IMR-90 (cell line): ENCODE data around the gene SHC2. TPM values are rescaled to one million over a fixed set of nuclear protein-coding genes. Genes with fewer than 3 reads are reported as not detected.

Experiments
- ATAC-seq: fragments of 200-7000 bp; cut with Tn5 transposase; 2 replicates; pipeline ENCODE4 v1.9.1; 2020; ENCODE audit warnings: low read depth, mild to moderate bottlenecking, moderate library complexity
- BruUV-seq: library from RNA; stranded (reverse); fragments of 400-500 nt; replicated peaks from 2 replicates; lab custom pipeline; 2021; lab: Mats Ljungman, UMichigan
- CTCF ChIA-PET: fragments of 300-600 bp; formaldehyde crosslinking; extraction: SDS; loops from one replicate; lab custom pipeline; 2021; ENCODE audit warnings: antibody characterized with exemption; lab: Yijun Ruan, JAX
- POLR2A ChIA-PET: fragments of 300-600 bp; sonication (Branson Sonifier 250); formaldehyde crosslinking; loops from one replicate; lab custom pipeline; 2022; ENCODE audit warnings: antibody characterized with exemption; ENCODE audit not compliant: unreplicated experiment; lab: Charles Lee
- DNase-seq: peaks from one replicate; pipeline ENCODE4 v3.0.0; 2013
- H2AFZ ChIP-seq: replicated peaks from 2 replicates; pipeline ENCODE3; 2013; ENCODE audit warnings: low read length, mild to moderate bottlenecking; ENCODE audit not compliant: poor library complexity
- H2AK5ac ChIP-seq: 2 replicates; pipeline ENCODE4 v1.6.1; 2013; ENCODE audit warnings: low read depth, low read length, inconsistent platforms
- H2AK9ac ChIP-seq: replicated peaks from 2 replicates; pipeline ENCODE3; 2013; ENCODE audit warnings: mild to moderate bottlenecking, low read depth, low read length, moderate library complexity; ENCODE audit not compliant: poor library complexity
- H2BK120ac ChIP-seq: 2 replicates; pipeline ENCODE4 v1.6.1; 2013; ENCODE audit warnings: low read depth, low read length, inconsistent platforms
- H2BK15ac ChIP-seq: 3 replicates; pipeline ENCODE4 v1.6.1; 2013; ENCODE audit warnings: low read depth, low read length, inconsistent platforms
- H2BK20ac ChIP-seq: 2 replicates; pipeline ENCODE4 v1.6.1; 2013; ENCODE audit warnings: low read depth, mild to moderate bottlenecking, inconsistent platforms, low read length, moderate library complexity
- H2BK5ac ChIP-seq: 2 replicates; pipeline ENCODE4 v1.6.1; 2013; ENCODE audit warnings: mild to moderate bottlenecking, low read depth, low read length, inconsistent platforms; ENCODE audit not compliant: poor library complexity, severe bottlenecking
- H3K14ac ChIP-seq: replicated peaks from 2 replicates; pipeline ENCODE4 v1.6.1; 2013; ENCODE audit warnings: low read depth, low read length, inconsistent platforms
- H3K18ac ChIP-seq: 2 replicates; pipeline ENCODE4 v1.6.1; 2013; ENCODE audit warnings: low read depth, low read length, control low read depth
- H3K23ac ChIP-seq: 2 replicates; pipeline ENCODE4 v1.6.1; 2013; ENCODE audit warnings: low read depth, low read length, inconsistent platforms
- H3K27ac ChIP-seq: 2 replicates; pipeline ENCODE4 v1.5.1; 2013; ENCODE audit warnings: mild to moderate bottlenecking, control low read depth, low read length; ENCODE audit not compliant: insufficient read depth
- H3K27me3 ChIP-seq: 2 replicates; pipeline ENCODE4 v1.6.1; 2013; ENCODE audit warnings: low read length; ENCODE audit not compliant: control insufficient read depth, insufficient read depth
- H3K36me3 ChIP-seq: 2 replicates; pipeline ENCODE4 v1.6.1; 2013; ENCODE audit warnings: low read length, mixed read lengths; ENCODE audit not compliant: control insufficient read depth, insufficient read depth
- H3K4ac ChIP-seq: 2 replicates; pipeline ENCODE4 v1.6.1; 2013; ENCODE audit warnings: low read depth, low read length, inconsistent platforms
- H3K4me1 ChIP-seq: 2 replicates; pipeline ENCODE4 v1.6.1; 2013; ENCODE audit warnings: low read length, mixed read lengths; ENCODE audit not compliant: control insufficient read depth, insufficient read depth
- H3K4me2 ChIP-seq: 2 replicates; pipeline ENCODE4 v1.6.1; 2013; ENCODE audit warnings: low read depth, mild to moderate bottlenecking, control low read depth, low read length, moderate library complexity
- H3K4me3 ChIP-seq: 2 replicates; pipeline ENCODE4 v1.5.1; 2013; ENCODE audit warnings: low read depth, mild to moderate bottlenecking, control low read depth, low read length, moderate library complexity; ENCODE audit not compliant: insufficient read depth
- H3K56ac ChIP-seq: 2 replicates; pipeline ENCODE4 v1.6.1; 2013; ENCODE audit warnings: low read length, inconsistent platforms; ENCODE audit not compliant: insufficient read depth; ENCODE audit errors: extremely low read depth
- H3K79me1 ChIP-seq, 2 experiments: 2 replicates each; pipeline ENCODE4 v1.6.1; 2013; ENCODE audit warnings: low read length in 2 of 2, inconsistent platforms in 1 of 2, low read depth in 1 of 2
- H3K9ac ChIP-seq: 2 replicates; pipeline ENCODE4 v1.6.1; 2013; ENCODE audit warnings: low read depth, low read length, control low read depth
- H3K9me1 ChIP-seq: 2 replicates; pipeline ENCODE4 v1.6.1; 2013; ENCODE audit warnings: low read length, inconsistent platforms; ENCODE audit not compliant: insufficient read depth
- H3K9me3 ChIP-seq: 2 replicates; pipeline ENCODE4 v1.6.1; 2013; ENCODE audit warnings: low read length; ENCODE audit not compliant: control insufficient read depth, insufficient read depth
- H4K20me1 ChIP-seq: 2 replicates; pipeline ENCODE4 v1.6.1; 2013; ENCODE audit warnings: low read length, inconsistent platforms; ENCODE audit not compliant: insufficient read depth
- H4K5ac ChIP-seq: 2 replicates; pipeline ENCODE4 v1.6.1; 2013; ENCODE audit warnings: mild to moderate bottlenecking, low read depth, low read length, control low read depth
- H4K8ac ChIP-seq, 2 experiments: 2 replicates each; pipeline ENCODE4 v1.6.1; 2013; ENCODE audit warnings: low read depth in 2 of 2, low read length in 2 of 2, control low read depth in 1 of 2, inconsistent platforms in 1 of 2
- H4K91ac ChIP-seq: 2 replicates; pipeline ENCODE4 v1.6.1; 2013; ENCODE audit warnings: low read depth, low read length, inconsistent platforms; ENCODE audit not compliant: insufficient read depth
- MAFK ChIP-seq: IDR thresholded peaks from 2 replicates; pipeline ENCODE4 v1.6.1; 2012; ENCODE audit warnings: low read depth, low read length, improper control_type of control experiment
- MXI1 ChIP-seq: IDR thresholded peaks from 2 replicates; pipeline ENCODE4 v1.6.1; 2012; ENCODE audit warnings: low read depth, mild to moderate bottlenecking, low read length, moderate library complexity, borderline replicate concordance
- RAD21 ChIP-seq: IDR thresholded peaks from 2 replicates; pipeline ENCODE4 v1.6.1; 2012; ENCODE audit warnings: low read length, improper control_type of control experiment
- USF2 ChIP-seq: fragments of 150-350 bp; IDR thresholded peaks from 2 replicates; pipeline ENCODE4 v1.6.1; 2017; ENCODE audit warnings: mild to moderate bottlenecking, antibody characterized with exemption, low read length, low read depth
- WGBS, 2 experiments: methylation state at CpG; one replicate each; pipeline versions ENCODE4 v1.1.5 to v1.1.7; 2013; ENCODE audit warnings: missing lambda C conversion rate in 2 of 2; ENCODE audit not compliant: insufficient read length in 1 of 2; ENCODE audit errors: extremely low coverage in 2 of 2; 5-methylcytosine and 5-hydroxymethylcytosine counted together
- dilution Hi-C: fragments of 300-500 bp; cut with HindIII; formaldehyde crosslinking; loops from one replicate; pipeline ENCODE4 v1.14.3; 2018; ENCODE audit warnings: low sequenced_read_pairs; ENCODE audit not compliant: unreplicated experiment
- in situ Hi-C: fragments of 300-500 bp; cut with MboI; formaldehyde crosslinking; loops from 3 replicates; pipeline ENCODE4 v1.14.3; 2019; ENCODE audit warnings: low sequenced_read_pairs, inconsistent platforms, mixed read lengths
- intact Hi-C: fragments of 100-400 bp; cut with micrococcal nuclease; formaldehyde crosslinking; loops from 2 replicates; pipeline ENCODE4 v1.10.0; 2022
- polyA plus RNA-seq, 3 experiments: library from polyadenylated mRNA; depleted of rRNA; stranded (reverse); fragments of >200 nt; gene quantifications; 2 replicates each; pipeline ENCODE4 v1.2.3, GENCODE V29; 2012; ENCODE audit warnings: low replicate concordance in 1 of 3
- total RNA-seq: library from RNA; depleted of rRNA; stranded (reverse); fragments of >200 nt; gene quantifications from 2 replicates; pipeline ENCODE4 v1.2.3, GENCODE V29; 2012

SHC2 gene
- total and polyA plus RNA-seq, 2 of the 4 experiments (the other 2 are of a cell fraction), result 0.68 TPM; not detected in 1

GRCh38 chr19:368630-369024, 92.2 kb downstream of the SHC2 start:
- no peak for DNase-seq
- peaks cover 1% of the 10 kb centered on the region; the same call in 1 of the 2 replicates for H3K4me1 ChIP-seq
- H3K4me2 ChIP-seq, result no peak overlapping the region
- H4K8ac ChIP-seq, result no peak overlapping the region
- in situ Hi-C loops (no loop called here), dilution Hi-C loops (no loop called here), intact Hi-C loops (no loop called here)
- H3K27me3 ChIP-seq, result peaks cover 51% of the 10 kb centered on the region
- no peak overlapping the region for H3K9ac ChIP-seq
- H3K4me3 ChIP-seq, result no peak overlapping the region
- peaks cover 8% of the 10 kb centered on the region for H3K9me3 ChIP-seq
- BruUV-seq, result no TSS peak
- H3K23ac ChIP-seq, result no peak overlapping the region
- ATAC-seq, result no peak
- H2AFZ ChIP-seq, result no peak overlapping the region
- no peak overlapping the region for H2AK9ac ChIP-seq
- H3K14ac ChIP-seq, result no peak overlapping the region
- no peak overlapping the region for H3K4ac ChIP-seq
- no peaks in the 10 kb centered on the region for H4K20me1 ChIP-seq
- no peak overlapping the region for H2BK5ac ChIP-seq
- ChIA-PET CTCF (no interaction called here), POLR2A (no interaction called here)
- H4K5ac ChIP-seq, result no peak overlapping the region
- WGBS, 2 experiments, result 33% methylated on average over 1 of the region's 7 CpGs; no CpG with 5 or more reads in 1 of the 2 experiments
- H4K91ac ChIP-seq, result no peak overlapping the region
- H3K27ac ChIP-seq, result no peak overlapping the region
- no peak overlapping the region for H2AK5ac ChIP-seq
- no peak overlapping the region for H2BK20ac ChIP-seq
- TF ChIP-seq RAD21 (no peak), MAFK (no peak), MXI1 (no peak), USF2 (no peak)
- H3K9me1 ChIP-seq, result no peaks in the 10 kb centered on the region
- H3K79me1 ChIP-seq, result no peaks in the 10 kb centered on the region
- H3K18ac ChIP-seq, result no peak overlapping the region
- no peak overlapping the region for H3K56ac ChIP-seq
- no peaks in the 10 kb centered on the region for H3K36me3 ChIP-seq
- H2BK120ac ChIP-seq, result no peak overlapping the region
- no peak overlapping the region for H2BK15ac ChIP-seq
